GM23248 (cell line): ENCODE data around the gene GAL3ST1. TPM values are rescaled to one million over a fixed set of nuclear protein-coding genes. Genes with fewer than 3 reads are reported as not detected.

Source experiments
- DNase-seq: peaks from one replicate; pipeline ENCODE4 v3.0.0-alpha.2; 2015
- H2AFZ ChIP-seq: fragments of 200-600 bp; sonication (generic); 2 replicates; pipeline ENCODE4 v1.6.1; 2016; ENCODE audit warnings: antibody characterized with exemption
- H3F3A ChIP-seq: fragments of 200-600 bp; sonication (generic); 2 replicates; pipeline ENCODE4 v1.6.1; 2016; ENCODE audit warnings: mild to moderate bottlenecking, antibody characterized with exemption, mixed run types; ENCODE audit not compliant: insufficient read depth
- H3K27ac ChIP-seq: fragments of 200-600 bp; sonication (generic); 2 replicates; pipeline ENCODE4 v1.5.1; 2016; ENCODE audit warnings: mild to moderate bottlenecking
- H3K27me3 ChIP-seq: fragments of 200-600 bp; sonication (generic); replicated peaks from 2 replicates; pipeline ENCODE4 v1.6.1; 2016; ENCODE audit warnings: mild to moderate bottlenecking; ENCODE audit not compliant: insufficient read depth
- H3K36me3 ChIP-seq: fragments of 200-600 bp; sonication (generic); 2 replicates; pipeline ENCODE4 v1.6.1; 2016; ENCODE audit warnings: low read depth, mild to moderate bottlenecking
- H3K4me1 ChIP-seq: fragments of 200-600 bp; sonication (generic); 2 replicates; pipeline ENCODE4 v1.6.1; 2016; ENCODE audit warnings: mild to moderate bottlenecking; ENCODE audit not compliant: insufficient read depth
- H3K4me2 ChIP-seq: fragments of 200-600 bp; sonication (generic); one replicate; pipeline ENCODE4 v1.6.1; 2016; ENCODE audit warnings: mild to moderate bottlenecking; ENCODE audit not compliant: unreplicated experiment
- H3K4me3 ChIP-seq: fragments of 200-600 bp; sonication (generic); 2 replicates; pipeline ENCODE4 v1.5.1; 2016; ENCODE audit warnings: mild to moderate bottlenecking
- H3K79me2 ChIP-seq: fragments of 200-600 bp; sonication (generic); 2 replicates; pipeline ENCODE4 v1.6.1; 2016; ENCODE audit warnings: mild to moderate bottlenecking; ENCODE audit not compliant: insufficient read depth
- H3K9ac ChIP-seq: fragments of 200-600 bp; sonication (generic); 2 replicates; pipeline ENCODE4 v1.6.1; 2016; ENCODE audit warnings: mild to moderate bottlenecking
- H3K9me2 ChIP-seq: fragments of 200-600 bp; sonication (generic); 2 replicates; pipeline ENCODE4 v1.6.1; 2016; ENCODE audit warnings: mixed run types, mild to moderate bottlenecking, moderate library complexity; ENCODE audit not compliant: insufficient read depth
- H3K9me3 ChIP-seq: fragments of 200-600 bp; sonication (generic); one replicate; pipeline ENCODE4 v1.6.1; 2017; ENCODE audit warnings: low read depth
- H4K20me1 ChIP-seq: fragments of 200-600 bp; sonication (generic); 2 replicates; pipeline ENCODE4 v1.6.0; 2016; ENCODE audit not compliant: insufficient read depth
- EZH2 ChIP-seq: fragments of 200-600 bp; sonication (generic); IDR thresholded peaks from 2 replicates; pipeline ENCODE4 v1.6.1; 2018; ENCODE audit warnings: antibody characterized with exemption, mild to moderate bottlenecking; ENCODE audit not compliant: insufficient read depth, poor library complexity, severe bottlenecking
- EZH2phosphoT487 ChIP-seq: fragments of 200-600 bp; sonication (generic); IDR thresholded peaks from 2 replicates; pipeline ENCODE4 v1.6.1; 2018; ENCODE audit warnings: antibody characterized with exemption, moderate library complexity, mild to moderate bottlenecking, low read depth; ENCODE audit not compliant: insufficient read depth
- WGBS, 2 experiments: methylation state at CpG; one replicate each; pipeline ENCODE4 v1.1.6; 2015 to 2017; ENCODE audit warnings: low lambda C conversion rate in 2 of 2, low coverage in 1 of 2; ENCODE audit errors: missing lambda C conversion rate in 2 of 2; 5-methylcytosine and 5-hydroxymethylcytosine counted together
- in situ Hi-C: fragments of 300-500 bp; cut with MboI; formaldehyde crosslinking; loops from 2 replicates; pipeline ENCODE4 v1.15.0; 2020
- polyA plus RNA-seq: library from polyadenylated mRNA; unstranded; fragments of >200 nt; fragmentation: Nextera tagmentation; extraction: Ambion mirVana; gene quantifications from 2 replicates; pipeline ENCODE4 v1.2.1, GENCODE V29; 2016
- total RNA-seq: library from RNA; depleted of rRNA; stranded (reverse); fragments of >200 nt; shearing (Covaris generic); gene quantifications from 2 replicates; pipeline ENCODE4 v1.2.3, GENCODE V29; 2014; rRNA removed

GAL3ST1 gene
- total and polyA plus RNA-seq, 2 experiments from 2014 or later = not detected

DNA sequence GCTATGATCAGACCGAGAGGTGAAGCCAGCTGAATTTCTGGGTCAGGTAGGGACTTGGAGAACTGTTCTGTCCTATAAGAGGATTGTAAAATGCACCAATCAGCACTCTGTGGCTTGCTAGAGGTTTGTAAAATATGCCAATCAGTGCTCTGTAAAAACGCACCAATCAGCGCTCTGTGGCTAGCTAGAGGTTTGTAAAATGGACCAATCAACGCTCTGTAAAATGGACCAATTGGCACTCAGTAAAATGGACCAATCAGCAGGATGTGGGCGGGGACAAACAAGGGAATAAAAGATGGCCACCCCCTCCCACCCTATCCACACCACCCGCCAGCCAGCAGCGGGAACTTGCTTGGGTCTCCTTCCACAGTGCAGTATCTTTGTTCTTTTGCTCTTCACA, 62.6 kb downstream of the GAL3ST1 start:
- H3K4me1 ChIP-seq = no peaks in the 10 kb centered on the region
- no peaks in the 10 kb centered on the region for H3K79me2 ChIP-seq
- H3K27ac ChIP-seq = no peak overlapping the region
- no peak overlapping the region for H2AFZ ChIP-seq
- TF ChIP-seq EZH2phosphoT487 (no peak), EZH2 (no peak)
- no peaks in the 10 kb centered on the region for H3K9me2 ChIP-seq
- no peaks in the 10 kb centered on the region for H3K36me3 ChIP-seq
- no peaks in the 10 kb centered on the region for H3F3A ChIP-seq
- H3K4me3 ChIP-seq = no peak overlapping the region
- DNase-seq = no peak
- in situ Hi-C loops = no loop called here
- H3K27me3 ChIP-seq = no peaks in the 10 kb centered on the region
- H3K9ac ChIP-seq = no peak overlapping the region
- H3K9me3 ChIP-seq = no peaks in the 10 kb centered on the region
- no peaks in the 10 kb centered on the region for H4K20me1 ChIP-seq
- no peak overlapping the region for H3K4me2 ChIP-seq
- 80 to 85% methylated on average over 7 of the region's 7 CpGs for WGBS, 2 experiments

GRCh38 chr22:30511109-30511508, 63.4 kb downstream of the GAL3ST1 start:
- H3K4me1 ChIP-seq = no peaks in the 10 kb centered on the region
- no peaks in the 10 kb centered on the region for H3K9me2 ChIP-seq
- TF ChIP-seq EZH2phosphoT487 (no peak), EZH2 (no peak)

GRCh38 chr22:30508216-30508615, 66.2 kb downstream of the GAL3ST1 start:
- no peaks in the 10 kb centered on the region for H3K9me2 ChIP-seq
- in situ Hi-C loops = no loop called here
- no peak overlapping the region for H2AFZ ChIP-seq
- H3K4me1 ChIP-seq = no peaks in the 10 kb centered on the region
- H3K27me3 ChIP-seq = no peaks in the 10 kb centered on the region; the same call in 1 of the 2 replicates
- no peak overlapping the region for H3K9ac ChIP-seq
- DNase-seq = no peak
- H3K36me3 ChIP-seq = no peaks in the 10 kb centered on the region
- 62 to 66% methylated on average over 5 of the region's 5 CpGs for WGBS, 2 experiments
- no peak for TF ChIP-seq EZH2phosphoT487
- no peak for TF ChIP-seq EZH2
- H3K4me2 ChIP-seq = no peak overlapping the region
- H3K79me2 ChIP-seq = no peaks in the 10 kb centered on the region
- no peaks in the 10 kb centered on the region for H4K20me1 ChIP-seq
- H3K9me3 ChIP-seq = no peaks in the 10 kb centered on the region
- no peaks in the 10 kb centered on the region for H3F3A ChIP-seq
- H3K4me3 ChIP-seq = no peak overlapping the region
- no peak overlapping the region for H3K27ac ChIP-seq

More at GRCh38 chr22:30511109-30511508, 63.4 kb downstream of the GAL3ST1 start:
- Histone ChIP-seq H3F3A (no peaks in the 10 kb centered on the region), H3K9ac (no peak overlapping the region), H3K27me3 (no peaks in the 10 kb centered on the region), H3K4me2 (no peak overlapping the region), H3K4me3 (no peak overlapping the region), H4K20me1 (no peaks in the 10 kb centered on the region), H3K79me2 (no peaks in the 10 kb centered on the region), H3K9me3 (no peaks in the 10 kb centered on the region), H2AFZ (no peak overlapping the region), H3K36me3 (no peaks in the 10 kb centered on the region), H3K27ac (no peak overlapping the region)
- DNase-seq = no peak
- in situ Hi-C loops = no loop called here
- 71 to 82% methylated on average over 8 to 9 of the region's 9 CpGs for WGBS, 2 experiments

GRCh38 chr22:30507670-30508069, 66.8 kb downstream of the GAL3ST1 start:
- no peak overlapping the region for H3K9ac ChIP-seq
- no peaks in the 10 kb centered on the region for H3K36me3 ChIP-seq
- no peak overlapping the region for H3K4me2 ChIP-seq
- H3F3A ChIP-seq = no peaks in the 10 kb centered on the region
- TF ChIP-seq EZH2 (no peak), EZH2phosphoT487 (no peak)
- H3K9me3 ChIP-seq = no peaks in the 10 kb centered on the region
- no peaks in the 10 kb centered on the region for H3K9me2 ChIP-seq
- WGBS, 2 experiments = 60 to 64% methylated on average over 4 of the region's 4 CpGs
- no peaks in the 10 kb centered on the region for H4K20me1 ChIP-seq
- in situ Hi-C loops = no loop called here
- H3K4me3 ChIP-seq = no peak overlapping the region
- no peak overlapping the region for H3K27ac ChIP-seq
- no peaks in the 10 kb centered on the region; the same call in 1 of the 2 replicates for H3K27me3 ChIP-seq
- DNase-seq = no peak
- no peaks in the 10 kb centered on the region for H3K79me2 ChIP-seq
- H3K4me1 ChIP-seq = no peaks in the 10 kb centered on the region
- H2AFZ ChIP-seq = no peak overlapping the region

GRCh38 chr22:30506507-30506968, 67.9 kb downstream of the GAL3ST1 start:
- no peaks in the 10 kb centered on the region for H3K36me3 ChIP-seq
- no peaks in the 10 kb centered on the region for H3K9me3 ChIP-seq
- H4K20me1 ChIP-seq = no peaks in the 10 kb centered on the region
- H3F3A ChIP-seq = no peaks in the 10 kb centered on the region
- no peaks in the 10 kb centered on the region; the same call in 1 of the 2 replicates for H3K27me3 ChIP-seq
- TF ChIP-seq EZH2phosphoT487 (no peak), EZH2 (no peak)
- in situ Hi-C loops = no loop called here
- no peaks in the 10 kb centered on the region for H3K79me2 ChIP-seq
- DNase-seq = no peak
- no peak overlapping the region for H3K27ac ChIP-seq
- WGBS, 2 experiments = 46 to 67% methylated on average over 8 of the region's 8 CpGs
- H3K4me3 ChIP-seq = no peak overlapping the region
- no peak overlapping the region for H3K4me2 ChIP-seq
- H3K4me1 ChIP-seq = no peaks in the 10 kb centered on the region
- no peak overlapping the region for H2AFZ ChIP-seq
- no peaks in the 10 kb centered on the region for H3K9me2 ChIP-seq
- no peak overlapping the region for H3K9ac ChIP-seq

Other genes starting within 250 kb of the GAL3ST1 start
- gene TBC1D10A, start 247.7 kb downstream of the GAL3ST1 start, total RNA-seq = 16.9 and 26.3 TPM in 2 replicates
- gene TBC1D10A, start 247.7 kb downstream of the GAL3ST1 start, polyA plus RNA-seq = 21.9 and 22.3 TPM in 2 replicates
- gene SF3A1, start 217.8 kb downstream of the GAL3ST1 start, total RNA-seq = 9.1 and 12.9 TPM in 2 replicates
- 75.0 and 88.3 TPM in 2 replicates for gene SF3A1, start 217.8 kb downstream of the GAL3ST1 start, polyA plus RNA-seq
- gene CCDC157, start 217.7 kb downstream of the GAL3ST1 start, total RNA-seq = 5.0 and 9.2 TPM in 2 replicates
- 2.5 and 2.7 TPM in 2 replicates for gene CCDC157, start 217.7 kb downstream of the GAL3ST1 start, polyA plus RNA-seq
- gene RNF215, start 187.3 kb downstream of the GAL3ST1 start, total RNA-seq = 29.9 and 45.1 TPM in 2 replicates
- gene RNF215, start 187.3 kb downstream of the GAL3ST1 start, polyA plus RNA-seq = 2.7 and 2.9 TPM in 2 replicates
- gene SEC14L2, start 177.6 kb downstream of the GAL3ST1 start, total RNA-seq = 41.9 and 54.6 TPM in 2 replicates
- 23.3 and 26.6 TPM in 2 replicates for gene SEC14L2, start 177.6 kb downstream of the GAL3ST1 start, polyA plus RNA-seq
- gene MTFP1, start 148.9 kb downstream of the GAL3ST1 start, total RNA-seq = 6.6 and 18.3 TPM in 2 replicates
- 8.1 and 8.5 TPM in 2 replicates for gene MTFP1, start 148.9 kb downstream of the GAL3ST1 start, polyA plus RNA-seq
- not detected in 2 replicates for gene SEC14L3, start 102.6 kb downstream of the GAL3ST1 start, total RNA-seq
- not detected in 2 replicates for gene SEC14L3, start 102.6 kb downstream of the GAL3ST1 start, polyA plus RNA-seq
- under 0.01 and 0.25 TPM in 2 replicates for gene SEC14L4, start 69.0 kb downstream of the GAL3ST1 start, total RNA-seq
- gene SEC14L4, start 69.0 kb downstream of the GAL3ST1 start, polyA plus RNA-seq = 0.16 and 0.34 TPM in 2 replicates
- not detected in 2 replicates for gene SEC14L6, start 27.9 kb downstream of the GAL3ST1 start, total RNA-seq
- gene SEC14L6, start 27.9 kb downstream of the GAL3ST1 start, polyA plus RNA-seq = not detected in 2 replicates
- gene PES1, start 17.2 kb upstream of the GAL3ST1 start, total RNA-seq = 63.2 and 83.7 TPM in 2 replicates
- 67.8 and 74.1 TPM in 2 replicates for gene PES1, start 17.2 kb upstream of the GAL3ST1 start, polyA plus RNA-seq
- 5.3 and 8.1 TPM in 2 replicates for gene TCN2, start 32.5 kb upstream of the GAL3ST1 start, total RNA-seq
- 4.5 and 4.8 TPM in 2 replicates for gene TCN2, start 32.5 kb upstream of the GAL3ST1 start, polyA plus RNA-seq
- gene SLC35E4, start 61.1 kb upstream of the GAL3ST1 start, total RNA-seq = 12.9 and 16.4 TPM in 2 replicates
- gene SLC35E4, start 61.1 kb upstream of the GAL3ST1 start, polyA plus RNA-seq = 8.5 and 9.1 TPM in 2 replicates
- 7.1 and 9.5 TPM in 2 replicates for gene DUSP18, start 93.2 kb upstream of the GAL3ST1 start, total RNA-seq
- gene DUSP18, start 93.2 kb upstream of the GAL3ST1 start, polyA plus RNA-seq = 12.4 and 12.7 TPM in 2 replicates
- 1.1 and 2.0 TPM in 2 replicates for gene OSBP2, start 120.2 kb upstream of the GAL3ST1 start, total RNA-seq
- gene OSBP2, start 120.2 kb upstream of the GAL3ST1 start, polyA plus RNA-seq = 0.65 and 1.3 TPM in 2 replicates